Measurements from ENCODE around the gene CPLANE2.

The CPLANE2 gene

GRCh38 chr1:16181887-16182719 is 54.9 kb downstream of the CPLANE2 start:
- POLR2A ChIA-PET = no interaction called here
- no peak for DNase-seq (ENCODE audit: extremely low spot score)
- TF ChIP-seq CTCF (IDR thresholded peaks at IDR 0.05; ENCODE audit: control extremely low read depth, extremely low read depth, low read depth, missing control alignments) = no peak
- CTCF ChIA-PET = interaction anchor here (0.8 to 17.0 kb wide), 4 partner anchors 10 to 390 kb away, joined by 3 to 328 read pairs (median 4); no protein-coding TSS in a partner anchor

Measured in GM10248 (cell line).